GM19467 (cell line): Measurements from ENCODE around the gene RLF.
"Not testable (repeated sequence)": the region's sequence is repeated elsewhere in the genome, so short reads cannot be mapped to it uniquely, and the experiment has no call there.

Experiments used
- ATAC-seq: cut with Tn5 transposase; IDR thresholded peaks from one replicate; pipeline ENCODE4 v1.9.1; 2021; ENCODE audit warnings: mild to moderate bottlenecking, moderate library complexity; ENCODE audit not compliant: unreplicated experiment

The RLF gene

DNA sequence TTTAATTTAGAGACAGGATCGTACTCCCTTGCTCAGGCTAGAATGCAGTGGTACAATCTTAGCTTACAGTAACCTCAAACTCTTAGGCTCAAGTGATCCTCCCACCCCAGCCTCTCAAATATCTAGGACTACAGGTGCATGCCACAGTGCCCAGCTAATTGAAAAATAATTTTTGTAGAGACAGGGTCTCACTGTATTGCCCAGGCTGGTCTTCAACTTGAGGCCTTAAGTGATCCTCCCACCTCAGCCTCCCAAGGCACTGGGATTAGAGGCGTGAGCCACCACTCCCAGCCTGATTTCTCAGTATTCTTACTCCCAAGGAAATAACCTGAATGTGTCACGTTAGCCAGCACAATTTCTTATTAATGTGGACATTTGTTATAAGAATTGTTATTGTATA lies 9.8 kb downstream of the RLF start:
- no peak for ATAC-seq

DNA sequence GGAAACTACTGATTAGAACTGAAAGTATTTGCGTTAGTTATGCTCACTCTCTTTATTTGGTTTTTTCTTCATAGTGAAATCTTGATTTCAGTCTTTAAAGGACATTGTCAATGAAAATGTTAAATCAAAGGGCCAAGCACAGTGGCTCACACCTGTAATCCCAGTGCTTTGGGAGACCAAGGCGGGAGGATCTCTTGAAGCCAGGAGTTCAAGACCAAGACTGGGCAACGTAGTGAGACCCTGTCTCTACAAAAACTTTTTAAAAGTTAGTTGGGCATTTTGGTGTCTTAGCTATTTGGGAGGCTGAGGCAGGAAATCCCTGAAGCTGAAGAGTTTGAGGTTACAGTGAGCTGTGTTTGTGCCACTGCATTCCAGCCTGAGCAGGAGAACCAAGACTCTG lies 13.6 kb downstream of the RLF start:
- no peak for ATAC-seq

DNA sequence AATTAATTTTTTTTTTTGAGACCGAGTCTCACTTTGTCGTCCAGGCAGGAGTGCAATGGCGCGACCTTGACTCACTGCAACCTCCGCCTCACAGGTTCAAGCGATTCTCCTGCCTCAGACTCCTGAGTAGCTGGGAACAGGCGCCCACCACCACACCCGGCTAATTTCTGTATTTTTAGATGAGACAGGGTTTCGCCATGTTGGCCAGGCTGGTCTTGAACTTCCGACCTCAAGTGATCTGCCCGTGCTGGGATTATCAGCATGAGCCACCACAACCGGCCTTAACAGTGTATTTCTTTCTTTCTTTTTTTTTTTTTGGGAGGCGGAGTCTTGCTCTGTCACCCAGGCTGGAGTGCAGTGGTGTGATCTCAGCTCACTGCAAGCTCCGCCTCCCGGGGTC lies 15.8 kb downstream of the RLF start:
- not testable (repeated sequence) for ATAC-seq

DNA sequence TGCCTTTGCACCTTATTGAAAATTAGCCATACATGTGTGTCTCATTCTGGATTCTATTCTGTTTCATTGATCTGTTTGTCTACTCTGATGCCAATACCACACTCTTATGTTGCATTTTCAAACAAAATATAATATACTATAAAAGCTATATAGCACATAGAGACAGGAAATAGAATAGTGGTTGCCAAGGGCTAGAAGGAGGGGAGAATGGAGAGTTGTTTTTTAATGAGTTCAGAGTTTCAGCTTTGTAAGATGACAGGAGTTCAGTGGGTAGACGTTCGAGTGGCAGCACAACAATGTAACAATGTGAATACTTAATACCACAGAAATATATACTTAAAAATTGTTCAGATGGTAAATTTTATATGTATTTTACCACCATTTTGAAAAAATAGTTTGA lies 17.0 kb downstream of the RLF start:
- ATAC-seq, result no peak

DNA sequence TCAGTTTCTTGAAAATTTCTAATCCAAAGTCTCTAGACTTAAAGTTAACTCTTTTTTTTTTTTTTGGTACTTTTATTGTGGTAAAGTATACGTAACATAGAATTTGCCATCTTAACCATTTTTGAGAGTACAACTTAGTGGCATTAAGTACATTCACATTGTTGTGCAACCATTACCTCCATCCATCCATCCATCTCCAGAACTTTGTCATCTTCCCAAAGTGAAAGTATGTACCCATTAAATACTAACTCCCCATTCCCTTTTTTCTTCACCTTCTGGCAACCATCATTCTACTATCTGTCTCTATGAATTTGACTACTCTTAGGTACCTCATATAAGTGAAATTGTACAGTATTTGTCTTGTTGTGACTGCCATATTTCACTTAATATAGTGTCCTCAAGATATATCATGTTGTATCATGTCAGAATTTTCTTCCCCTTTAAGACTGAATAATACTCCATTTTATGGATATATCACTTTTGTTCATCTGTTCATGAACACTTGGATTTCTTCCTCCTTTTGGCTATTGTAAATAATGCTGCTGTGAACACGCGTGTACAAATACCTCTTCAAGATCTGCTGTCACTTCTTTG lies 18.4 kb downstream of the RLF start:
- no peak for ATAC-seq

DNA sequence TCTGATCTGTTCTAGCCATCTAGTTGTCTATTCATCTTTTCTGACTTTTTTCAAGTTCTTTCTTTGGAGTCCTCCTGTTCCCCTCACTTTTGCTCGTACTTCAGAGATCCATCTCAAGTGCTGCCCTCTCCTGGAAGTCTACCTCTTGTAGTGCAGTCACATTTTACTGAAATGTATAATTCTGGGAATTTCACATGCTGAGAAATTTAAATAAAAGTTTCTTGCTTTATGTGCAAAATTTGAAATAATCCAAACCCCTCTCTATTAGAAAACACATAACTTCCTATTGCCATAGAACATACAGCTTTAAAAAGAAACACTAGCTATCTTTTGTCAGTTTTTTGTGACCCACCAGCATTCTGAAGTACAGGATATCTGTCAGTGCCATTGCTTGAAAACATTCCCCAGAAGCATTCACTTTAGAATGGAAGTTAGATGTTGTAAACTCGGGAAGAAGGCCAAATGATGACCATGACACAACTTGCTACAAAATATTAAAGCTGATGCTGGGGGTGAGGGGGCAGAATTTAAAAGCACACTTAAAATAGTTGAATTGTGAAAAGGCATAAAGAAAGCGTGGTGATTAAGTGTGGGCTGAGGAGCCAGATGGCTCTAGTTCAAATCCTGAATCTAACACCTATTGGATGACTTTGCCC lies 22.0 kb downstream of the RLF start:
- no peak for ATAC-seq

DNA sequence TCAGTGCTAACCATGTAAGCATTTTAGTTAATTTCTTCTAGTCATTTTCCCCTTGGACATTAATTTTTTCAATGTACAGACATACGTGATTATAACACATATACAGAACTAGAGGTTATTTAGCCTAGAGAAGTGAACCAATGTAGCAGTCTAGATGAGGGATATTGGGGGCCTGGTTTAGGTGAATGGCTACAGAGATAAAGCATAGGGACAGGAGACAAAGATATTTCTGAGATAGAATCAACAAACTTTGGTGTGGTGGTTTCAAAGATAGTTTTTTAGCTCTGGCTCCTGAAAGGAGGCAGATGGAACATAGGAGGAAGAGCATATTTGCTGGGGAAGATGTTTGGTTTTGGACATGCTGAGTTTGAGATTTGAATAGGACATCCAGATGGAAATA lies 23.0 kb downstream of the RLF start:
- ATAC-seq, result no peak

DNA sequence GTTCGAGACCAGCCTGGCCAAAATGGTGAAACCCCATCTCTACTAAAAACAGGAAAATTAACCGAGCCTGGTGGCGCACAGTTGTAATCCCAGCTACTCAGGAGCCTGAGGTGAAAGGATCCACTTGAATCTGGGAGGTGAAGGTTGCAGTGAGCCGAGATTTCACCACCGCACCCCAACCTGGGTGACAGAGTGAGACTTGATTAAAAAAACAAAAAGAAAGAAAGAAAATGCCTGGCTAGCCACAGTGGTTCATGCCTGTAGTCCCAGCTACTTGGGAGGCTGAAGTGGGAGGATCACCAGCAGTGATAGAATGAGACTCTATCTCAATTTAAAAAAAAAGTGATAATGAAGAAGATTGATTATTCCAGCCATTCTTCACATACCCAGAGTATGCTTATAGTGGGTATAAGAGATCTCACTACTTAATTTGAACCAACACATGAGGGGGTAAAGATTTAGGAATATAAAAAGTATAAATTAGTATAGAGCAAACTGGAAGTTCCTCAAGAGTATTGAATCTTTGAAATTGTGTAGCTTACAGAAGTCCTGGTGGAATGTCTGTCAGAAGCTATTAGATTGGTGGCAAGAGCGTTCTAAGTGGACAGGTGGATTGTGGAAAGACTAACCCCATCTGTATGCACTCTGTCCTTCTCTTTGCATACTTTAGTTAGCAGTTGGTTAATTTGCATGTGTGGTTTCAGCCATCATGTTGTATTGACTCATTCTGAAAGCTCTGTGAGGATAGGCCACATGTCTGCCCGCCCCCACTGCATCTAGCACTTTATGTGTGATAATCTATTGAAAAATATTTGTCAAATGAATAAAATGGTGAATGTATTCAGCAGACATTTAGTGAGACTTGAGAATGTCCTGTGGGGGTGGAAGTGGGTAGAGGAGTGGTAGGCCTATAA lies 25.0 kb downstream of the RLF start:
- peak; percentile 97 for ATAC-seq

DNA sequence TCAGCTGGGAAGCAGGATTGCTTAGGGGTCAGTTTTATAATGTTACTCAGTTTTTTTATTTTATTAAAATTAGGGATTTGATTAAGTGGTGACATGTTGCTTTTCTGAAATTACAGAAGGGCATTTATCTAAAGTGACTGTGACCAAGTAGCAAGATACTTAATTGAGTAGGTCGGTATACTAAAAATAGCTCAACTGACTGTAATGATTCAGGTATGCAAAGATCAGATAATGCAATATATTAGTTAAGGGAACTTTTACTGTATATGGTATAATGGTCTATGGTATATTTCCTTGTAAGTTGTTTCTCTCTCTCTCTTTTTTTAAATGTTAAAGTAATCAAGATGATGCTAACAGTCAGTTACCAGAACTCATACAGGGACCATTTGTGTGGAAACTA lies 26.2 kb downstream of the RLF start:
- no peak for ATAC-seq

DNA sequence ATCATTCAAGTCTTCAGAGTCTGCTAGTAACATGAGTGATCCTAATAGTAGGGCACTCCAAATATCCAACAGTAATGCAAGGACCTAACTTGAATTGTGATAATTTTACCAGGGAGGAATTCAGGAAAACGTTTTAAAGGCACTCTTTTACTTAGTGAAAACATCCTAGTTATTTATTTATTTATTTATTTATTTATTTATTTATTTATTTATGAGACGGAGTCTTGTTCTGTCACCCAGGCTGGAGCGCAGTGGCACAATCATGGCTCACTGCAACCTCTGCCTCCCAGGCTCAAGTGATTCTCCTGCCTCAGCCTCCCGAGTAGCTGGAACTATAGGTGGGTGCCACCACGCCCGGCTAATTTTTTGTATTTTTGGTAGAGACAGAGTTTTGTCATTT lies 33.5 kb downstream of the RLF start:
- ATAC-seq, result not testable (repeated sequence)

DNA sequence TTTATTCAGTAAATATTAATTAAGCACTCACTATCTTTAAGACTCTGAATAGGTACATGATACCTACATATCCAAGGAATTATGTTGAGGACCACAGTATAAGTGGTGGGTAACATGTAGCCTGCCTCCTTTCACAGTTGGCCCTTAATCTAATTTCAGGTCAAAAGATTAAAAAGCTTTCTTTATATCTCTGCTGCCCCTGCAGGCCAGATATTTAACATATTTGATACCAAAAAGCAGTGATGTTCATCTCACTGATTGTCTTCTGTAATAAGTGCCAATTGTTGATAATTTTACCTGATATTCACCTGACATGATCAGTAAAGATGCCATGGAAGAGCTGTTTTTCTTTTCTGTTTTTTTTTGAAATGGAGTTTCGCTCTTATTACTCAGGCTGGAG lies 36.5 kb downstream of the RLF start:
- ATAC-seq, result no peak

DNA sequence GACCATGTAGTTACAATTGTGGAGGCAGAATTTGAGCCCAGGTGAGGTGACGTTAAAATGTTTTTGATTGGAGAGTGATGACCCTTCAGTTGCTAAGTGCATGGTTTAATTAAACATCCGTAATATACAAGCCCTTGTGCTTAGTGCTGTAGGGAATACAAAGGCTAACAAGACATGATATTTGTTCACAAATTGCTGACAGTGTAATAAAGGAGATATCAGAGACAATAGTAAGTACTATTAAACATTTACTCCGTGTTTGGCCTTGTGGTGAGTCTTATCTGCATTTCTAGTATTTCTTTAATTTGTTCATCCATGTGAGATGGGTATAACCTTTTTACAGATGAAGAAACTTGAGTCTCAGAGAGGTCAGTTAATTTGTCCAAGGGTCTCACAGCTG lies 37.9 kb downstream of the RLF start:
- no peak for ATAC-seq

DNA sequence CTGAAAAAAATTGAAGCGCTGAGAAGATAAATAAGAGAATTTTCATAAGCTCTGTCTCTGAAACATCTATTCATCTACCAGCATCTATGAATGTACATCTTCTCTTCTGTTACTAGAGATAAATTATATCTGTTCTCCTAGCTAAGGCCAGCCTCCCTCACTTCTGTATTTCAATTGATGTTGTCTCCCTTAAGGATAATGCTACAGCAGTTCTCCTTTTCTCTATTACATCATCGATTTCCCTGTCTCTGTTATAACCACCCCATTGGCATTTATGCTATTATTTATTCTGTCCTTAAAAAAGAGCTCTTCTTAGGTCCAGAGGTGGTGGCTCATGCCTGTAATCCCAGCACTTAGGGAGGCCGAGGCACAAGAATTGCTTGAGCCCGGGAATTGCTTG lies 43.7 kb downstream of the RLF start:
- ATAC-seq, result no peak

DNA sequence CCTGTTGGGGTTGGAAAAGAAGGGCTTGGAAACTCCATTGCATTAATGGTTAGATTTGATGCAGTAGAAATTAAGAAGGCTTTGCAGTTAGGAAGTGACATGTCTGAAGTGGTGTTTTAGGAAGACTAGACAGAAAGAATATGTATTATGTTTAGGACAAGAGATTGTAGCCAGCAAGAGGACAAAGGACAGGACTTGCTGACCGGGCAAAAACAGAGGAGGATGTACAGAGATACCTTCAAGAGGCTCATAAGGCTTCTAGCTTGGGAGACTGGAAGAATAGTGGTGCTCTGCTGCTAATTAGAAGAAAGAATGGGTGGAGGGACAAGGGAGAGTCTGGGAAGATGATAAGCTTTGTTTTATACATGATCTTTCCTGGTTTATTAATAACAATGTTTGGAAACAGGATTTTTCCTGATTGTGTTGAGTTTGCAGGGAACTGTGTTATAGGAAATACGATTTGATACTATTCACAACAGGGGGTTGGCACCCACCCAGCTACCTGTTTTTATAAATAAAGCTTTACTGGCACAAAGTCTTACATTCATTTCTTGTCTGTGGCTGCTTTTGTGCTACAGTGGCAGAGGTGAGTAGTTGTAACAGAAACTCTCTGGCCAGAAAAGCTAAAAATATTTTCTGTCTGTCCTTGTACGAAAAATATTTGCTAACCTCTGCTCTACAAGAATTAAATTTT lies 49.5 kb downstream of the RLF start:
- ATAC-seq, result no peak

DNA sequence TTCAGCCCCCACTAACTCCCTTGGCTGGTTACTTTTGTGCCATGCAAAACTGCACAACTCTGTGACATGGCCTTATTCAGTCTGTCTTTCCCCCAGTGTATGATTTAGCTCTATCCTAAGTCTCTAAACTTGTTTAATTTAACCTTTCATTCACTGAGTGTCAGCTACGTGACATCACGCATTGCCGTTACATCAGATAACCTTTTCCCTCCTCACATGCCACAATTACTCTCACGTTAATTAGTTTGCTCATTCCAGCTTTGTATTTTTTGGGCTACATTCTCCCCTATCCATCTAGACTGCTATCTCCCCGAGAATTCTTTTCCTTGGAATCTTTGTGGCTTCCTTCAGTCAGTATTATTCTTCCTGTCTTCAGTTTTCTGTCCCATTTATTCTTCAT lies 57.1 kb downstream of the RLF start:
- no peak for ATAC-seq

DNA sequence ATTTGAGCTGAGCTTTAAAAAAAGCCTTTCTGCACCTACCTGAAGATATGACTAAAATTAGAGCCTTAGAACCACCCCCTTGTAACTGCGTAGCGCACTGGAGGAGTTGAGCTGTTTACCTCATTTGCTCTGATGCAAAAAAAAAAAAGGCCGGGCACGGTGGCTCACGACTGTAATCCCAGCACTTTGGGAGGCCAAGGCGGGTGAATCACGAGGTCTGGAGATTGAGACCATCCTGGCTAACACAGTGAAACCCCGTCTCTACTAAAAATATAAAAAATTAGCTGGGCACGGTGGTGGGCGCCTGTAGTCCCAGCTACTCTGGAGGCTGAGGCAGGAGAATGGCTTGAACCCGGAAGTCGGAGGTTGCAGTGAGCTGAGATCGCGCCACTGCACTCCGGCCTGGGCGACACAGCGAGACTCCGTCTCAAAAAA lies 60.3 kb downstream of the RLF start:
- ATAC-seq, result not testable (repeated sequence)

DNA sequence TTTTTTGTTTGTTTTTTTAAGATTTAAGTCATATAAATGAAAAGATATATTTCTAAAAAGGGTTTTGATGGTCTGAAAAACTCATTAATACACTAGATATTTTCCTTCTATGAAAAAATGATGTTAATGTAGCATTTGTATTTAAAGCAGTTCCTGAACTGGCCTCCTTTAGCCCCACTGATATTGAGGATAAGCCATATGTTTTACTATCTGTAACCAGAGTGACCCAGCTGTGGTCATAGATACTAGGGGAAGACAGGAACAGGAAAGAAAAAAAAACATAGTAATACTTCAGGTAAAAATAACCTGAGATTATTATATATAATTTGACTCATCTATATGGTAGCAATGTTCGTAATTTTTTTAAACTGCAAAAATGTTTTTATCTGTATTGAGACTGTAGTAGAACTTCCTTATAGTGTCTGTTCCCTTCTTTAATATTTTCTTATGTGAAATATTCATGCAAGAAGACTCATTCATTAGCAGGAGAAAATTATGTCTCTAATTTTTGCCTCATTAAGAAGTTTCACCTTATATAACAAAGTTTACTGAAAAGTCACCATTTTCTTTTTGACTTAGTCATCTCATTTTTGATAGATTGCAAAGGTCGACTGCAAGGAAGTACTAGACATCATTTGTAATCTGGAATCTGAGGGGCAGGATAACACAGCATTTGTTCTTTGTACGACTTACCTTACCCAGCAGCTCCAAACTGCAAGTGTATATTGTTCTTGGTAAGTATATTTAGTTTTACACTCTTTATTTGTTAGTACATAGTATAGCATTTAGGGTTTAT lies 61.0 kb downstream of the RLF start:
- ATAC-seq, result no peak

DNA sequence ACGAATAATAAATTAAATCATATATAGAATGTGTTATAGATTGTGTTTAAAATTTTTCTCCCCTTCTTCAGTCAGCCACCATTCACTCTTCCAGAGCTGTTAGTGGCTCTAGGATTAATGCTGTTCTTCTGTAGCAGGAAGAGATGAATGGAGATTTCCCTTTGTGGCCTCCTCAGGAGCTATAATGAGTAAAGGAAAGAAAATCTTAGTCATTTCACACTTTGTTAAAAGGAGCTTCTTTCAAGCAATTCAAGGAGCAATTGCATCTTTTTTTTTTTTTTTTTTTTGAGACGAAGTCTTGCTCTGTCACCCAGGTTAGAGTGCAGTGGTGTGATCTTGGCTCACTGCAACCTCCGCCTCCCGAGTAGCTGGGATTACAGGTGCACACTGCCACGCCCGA lies 62.9 kb downstream of the RLF start:
- ATAC-seq, result no peak

DNA sequence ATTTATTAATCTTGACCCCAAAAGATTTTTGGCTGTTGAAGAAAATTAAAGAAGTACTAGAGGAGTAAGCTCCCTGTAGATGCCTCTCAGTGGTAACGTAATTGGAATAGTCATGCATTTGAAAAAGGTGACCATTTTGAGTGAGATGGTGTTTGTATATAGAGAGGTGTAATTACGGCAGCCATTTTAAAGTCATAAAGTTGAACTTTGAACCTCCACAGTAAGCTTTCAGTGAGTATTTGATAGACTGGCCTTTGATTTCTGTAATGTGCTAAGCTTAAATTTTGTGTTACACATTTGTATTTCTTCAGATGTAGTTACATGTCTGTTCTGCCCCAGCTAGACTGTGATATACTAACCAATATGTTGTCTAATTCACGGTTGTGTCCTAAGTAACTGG lies 65.0 kb downstream of the RLF start:
- no peak for ATAC-seq

DNA sequence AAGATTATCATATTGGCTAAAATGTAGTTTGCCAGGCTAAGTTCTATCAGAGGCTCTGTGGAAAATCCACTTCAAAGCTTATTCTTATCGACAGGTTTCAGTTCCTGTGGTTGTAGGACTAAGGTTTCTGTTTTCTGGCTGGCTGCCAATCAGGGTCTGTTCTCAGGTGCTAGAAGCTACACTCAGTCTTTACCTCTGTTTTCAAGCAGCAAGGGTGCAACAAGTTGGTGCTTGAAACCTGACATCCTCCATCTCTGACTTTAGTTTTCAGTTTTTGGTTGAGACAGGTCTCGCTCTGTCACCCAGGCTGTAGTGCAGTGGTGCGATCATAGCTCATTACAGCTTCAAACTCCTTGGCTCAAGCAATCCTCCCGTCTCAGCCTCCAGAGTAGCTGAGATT lies 71.3 kb downstream of the RLF start:
- peak; percentile 88 for ATAC-seq

DNA sequence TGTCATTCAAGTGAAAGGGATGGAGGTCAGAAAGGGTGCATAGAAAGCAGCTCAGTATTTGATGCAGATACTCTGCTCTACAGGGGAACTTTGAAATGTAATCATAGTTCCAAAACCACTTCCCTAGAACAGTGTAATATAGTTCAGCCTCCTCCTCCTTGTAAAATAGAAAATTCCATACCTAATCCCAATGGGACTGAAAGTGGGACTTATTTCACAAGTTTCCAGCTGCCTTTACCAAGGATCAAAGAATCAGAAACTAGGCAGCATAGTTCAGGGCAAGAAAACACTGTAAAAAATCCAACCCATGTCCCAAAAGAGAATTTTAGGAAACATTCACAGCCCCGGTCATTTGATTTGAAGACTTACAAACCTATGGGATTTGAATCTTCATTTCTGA lies 78.4 kb downstream of the RLF start:
- ATAC-seq, result no peak
